HL-60 (cell line): ENCODE results near the gene TOP3B.

ENCODE experiments used
- POLR2AphosphoS5 ChIP-seq: IDR thresholded peaks from 2 replicates; pipeline ENCODE4 v1.6.1; 2012; ENCODE audit warnings: low read depth
- TF ChIP-seq, protein P1 (sequence below): IDR thresholded peaks from one replicate; pipeline ENCODE4 v1.5.1; 2011; ENCODE audit warnings: low read length, control low read depth, inconsistent platforms; ENCODE audit not compliant: insufficient read depth

DNA sequence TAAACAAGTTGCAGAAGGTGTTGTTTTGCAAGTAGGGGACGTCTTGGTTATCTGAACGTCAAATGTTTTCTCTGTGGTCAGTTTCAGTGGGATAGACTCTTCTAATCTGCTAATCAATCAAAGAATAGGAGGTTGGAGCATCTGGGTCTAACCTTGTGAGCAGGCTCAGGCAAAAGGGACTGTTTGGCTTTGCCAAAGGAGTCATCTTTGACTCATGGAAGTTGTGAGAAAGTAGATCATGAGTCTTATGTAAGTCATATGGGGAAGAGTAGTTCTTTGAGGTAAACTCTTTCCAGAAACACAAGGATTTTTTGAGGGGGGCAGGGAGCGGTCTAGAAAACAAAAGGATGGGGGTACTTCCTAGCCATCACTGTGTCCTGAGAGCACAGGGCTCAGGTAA is 27.1 kb upstream of the TOP3B start:
- TF ChIP-seq, protein P1, sequence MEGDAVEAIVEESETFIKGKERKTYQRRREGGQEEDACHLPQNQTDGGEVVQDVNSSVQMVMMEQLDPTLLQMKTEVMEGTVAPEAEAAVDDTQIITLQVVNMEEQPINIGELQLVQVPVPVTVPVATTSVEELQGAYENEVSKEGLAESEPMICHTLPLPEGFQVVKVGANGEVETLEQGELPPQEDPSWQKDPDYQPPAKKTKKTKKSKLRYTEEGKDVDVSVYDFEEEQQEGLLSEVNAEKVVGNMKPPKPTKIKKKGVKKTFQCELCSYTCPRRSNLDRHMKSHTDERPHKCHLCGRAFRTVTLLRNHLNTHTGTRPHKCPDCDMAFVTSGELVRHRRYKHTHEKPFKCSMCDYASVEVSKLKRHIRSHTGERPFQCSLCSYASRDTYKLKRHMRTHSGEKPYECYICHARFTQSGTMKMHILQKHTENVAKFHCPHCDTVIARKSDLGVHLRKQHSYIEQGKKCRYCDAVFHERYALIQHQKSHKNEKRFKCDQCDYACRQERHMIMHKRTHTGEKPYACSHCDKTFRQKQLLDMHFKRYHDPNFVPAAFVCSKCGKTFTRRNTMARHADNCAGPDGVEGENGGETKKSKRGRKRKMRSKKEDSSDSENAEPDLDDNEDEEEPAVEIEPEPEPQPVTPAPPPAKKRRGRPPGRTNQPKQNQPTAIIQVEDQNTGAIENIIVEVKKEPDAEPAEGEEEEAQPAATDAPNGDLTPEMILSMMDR, result no peak
- no peak for TF ChIP-seq POLR2AphosphoS5
